CD4-positive, alpha-beta memory T cell (primary cell): ENCODE measurements around the gene ERN1. TPM values are rescaled to one million over a fixed set of nuclear protein-coding genes. Genes with fewer than 3 reads are reported as not detected.

Source experiments
- CTCF ChIA-PET: fragments of 350-600 bp; sonication (Branson Sonifier 250); formaldehyde crosslinking; loops from one replicate; lab custom pipeline; 2021; ENCODE audit warnings: inconsistent platforms; ENCODE audit not compliant: partially characterized antibody; lab: Charles Lee
- POLR2A ChIA-PET: fragments of 350-600 bp; sonication (Branson Sonifier 250); formaldehyde crosslinking; loops from one replicate; lab custom pipeline; 2021; ENCODE audit not compliant: partially characterized antibody; lab: Charles Lee
- DNase-seq, 5 donors: peaks; one replicate each; pipeline versions ENCODE4 v3.0.0 to v3.0.0-alpha.2; 2020 to 2022; ENCODE audit warnings: mixed read lengths in 1 of 5
- H3K27ac ChIP-seq: one replicate; pipeline ENCODE4 v1.7.0; 2013; ENCODE audit warnings: low read depth, low read length
- H3K27me3 ChIP-seq: 2 replicates; pipeline ENCODE4 v1.7.0; 2013; ENCODE audit warnings: mild to moderate bottlenecking, low read length, moderate library complexity; ENCODE audit not compliant: insufficient read depth
- H3K36me3 ChIP-seq: 2 replicates; pipeline ENCODE4 v1.7.0; 2013; ENCODE audit warnings: mild to moderate bottlenecking, low read length, moderate library complexity; ENCODE audit not compliant: insufficient read depth
- H3K4me1 ChIP-seq: 2 replicates; pipeline ENCODE4 v1.7.0; 2013; ENCODE audit warnings: mild to moderate bottlenecking, low read length, moderate library complexity; ENCODE audit not compliant: insufficient read depth
- H3K4me3 ChIP-seq, 2 donors: one replicate each; pipeline ENCODE4 v1.7.0; 2013; ENCODE audit warnings: low read length in 2 of 2, mild to moderate bottlenecking in 1 of 2
- H3K9me3 ChIP-seq, 2 donors: one replicate each; pipeline ENCODE4 v1.7.0; 2013; ENCODE audit warnings: low read length in 2 of 2, control low read depth in 1 of 2; ENCODE audit not compliant: control insufficient read depth in 1 of 2
- H3K27ac Mint-ChIP-seq, 7 donors: one replicate each; pipeline ENCODE4 v1.8.0; 2020 to 2021; ENCODE audit warnings: mixed read lengths in 7 of 7, mild to moderate bottlenecking in 6 of 7, inconsistent platforms in 3 of 7, moderate library complexity in 3 of 7
- H3K27me3 Mint-ChIP-seq, 2 donors: one replicate each; pipeline ENCODE4 v1.8.0; 2020 to 2021; ENCODE audit warnings: mixed read lengths in 2 of 2
- H3K36me3 Mint-ChIP-seq, 2 donors: one replicate each; pipeline ENCODE4 v1.8.0; 2020 to 2021; ENCODE audit warnings: mixed read lengths in 2 of 2, inconsistent platforms in 1 of 2, mild to moderate bottlenecking in 1 of 2
- H3K4me1 Mint-ChIP-seq, 4 donors: one replicate each; pipeline ENCODE4 v1.8.0; 2020 to 2021; ENCODE audit warnings: mixed read lengths in 4 of 4, mild to moderate bottlenecking in 1 of 4
- H3K4me3 Mint-ChIP-seq, 8 donors: one replicate each; pipeline ENCODE4 v1.8.0; 2020 to 2021; ENCODE audit warnings: mixed read lengths in 8 of 8, mild to moderate bottlenecking in 7 of 8, moderate library complexity in 6 of 8, inconsistent platforms in 3 of 8
- H3K9me3 Mint-ChIP-seq, 8 donors: one replicate each; pipeline ENCODE4 v1.8.0; 2020 to 2021; ENCODE audit warnings: mixed read lengths in 8 of 8, mild to moderate bottlenecking in 5 of 8, inconsistent platforms in 3 of 8, moderate library complexity in 1 of 8
- intact Hi-C: fragments of 100-400 bp; cut with micrococcal nuclease; formaldehyde crosslinking; loops from one replicate; pipeline ENCODE4 v1.15.1; 2023
- polyA plus RNA-seq, 2 donors: library from polyadenylated mRNA; unstranded; fragments of 300-500 nt; fragmentation: Illumina TruSeq; gene quantifications; one replicate each; pipeline ENCODE4 v1.2.3, GENCODE V29; 2021
- total RNA-seq, 2 experiments: library from RNA; stranded (reverse); gene quantifications; one replicate each; pipeline ENCODE4 v1.2.3, GENCODE V29; 2021

Gene ERN1
- total and polyA plus RNA-seq, 4 experiments from 2014 or later = 47.9 to 172 (median 144) TPM

GRCh38 chr17:64073771-64074703 is 55.9 kb downstream of the ERN1 start:
- Mint-ChIP-seq H3K9me3 (peaks cover 5 to 21% (median 13%) of the 10 kb centered on the region in 8 donors), H3K27me3 (no peaks in the 10 kb centered on the region), H3K36me3 (peaks cover 81 to 85% of the 10 kb centered on the region in 2 donors), H3K4me3 (no peak overlapping the region), H3K27ac (peak overlapping the region in 5 of 7 donors; percentile 32 to 86 (median 79)), H3K4me1 (peaks cover 10 to 39% (median 25%) of the 10 kb centered on the region in 4 donors)
- ChIA-PET CTCF (interaction anchor here (0.9 to 2.7 kb wide), 8 partner anchors 10 to 155 kb away, joined by 3 to 9 read pairs (median 3); partner anchors contain the start of gene GH1), POLR2A (interaction anchor here (0.6 to 1.9 kb wide), 5 partner anchors 10 to 72 kb away, joined by 3 to 5 read pairs (median 4); no protein-coding TSS in a partner anchor)
- H3K4me1 ChIP-seq = peaks cover 9% of the 10 kb centered on the region
- intact Hi-C loops = no loop called here
- H3K9me3 ChIP-seq = peaks cover 0 to 10% of the 10 kb centered on the region in 2 donors
- H3K4me3 ChIP-seq = no peak overlapping the region
- DNase-seq = no peak
- peaks cover 59% of the 10 kb centered on the region for H3K36me3 ChIP-seq
- no peaks in the 10 kb centered on the region for H3K27me3 ChIP-seq
- H3K27ac ChIP-seq = no peak overlapping the region

DNA sequence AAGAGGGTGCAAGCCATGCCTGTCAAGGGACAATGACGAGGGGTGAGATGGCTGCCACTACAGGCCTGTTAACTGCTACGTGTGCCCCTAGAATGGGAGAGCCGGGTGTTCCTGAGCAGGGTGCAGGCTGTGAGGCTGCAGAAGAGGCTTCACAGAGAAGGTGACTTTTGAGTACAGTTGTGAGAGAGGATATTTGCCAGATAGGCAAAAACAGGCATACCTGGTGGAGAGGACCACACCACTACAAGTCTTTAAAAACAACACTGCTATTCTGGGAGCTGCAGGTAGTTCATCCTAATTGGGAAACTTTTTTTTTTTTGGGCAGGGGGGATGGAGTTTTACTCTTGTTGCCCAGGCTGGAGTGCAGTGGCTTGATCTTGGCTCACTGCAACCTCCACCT is 58.8 kb downstream of the ERN1 start:
- no peaks in the 10 kb centered on the region for H3K27me3 ChIP-seq
- no peak for DNase-seq
- Mint-ChIP-seq H3K9me3 (peaks cover 5 to 30% (median 21%) of the 10 kb centered on the region in 8 donors), H3K27me3 (no peaks in the 10 kb centered on the region), H3K4me3 (peak overlapping the region in 1 of 8 donors; percentile 43), H3K36me3 (peaks cover 83 to 86% of the 10 kb centered on the region in 2 donors), H3K27ac (peak overlapping the region in 4 of 7 donors; percentile 39 to 90 (median 63)), H3K4me1 (peaks cover 15 to 48% (median 31%) of the 10 kb centered on the region in 4 donors)
- intact Hi-C loops = no loop called here
- CTCF ChIA-PET = interaction anchor here (1.2 to 1.5 kb wide), 2 partner anchors 14 to 54 kb away, joined by 3 to 5 read pairs; no protein-coding TSS in a partner anchor
- H3K4me3 ChIP-seq = no peak overlapping the region
- peaks cover 58% of the 10 kb centered on the region for H3K36me3 ChIP-seq
- POLR2A ChIA-PET = interaction anchor here (1.4 to 1.8 kb wide), 2 partner anchors 11 to 20 kb away, joined by 3 to 8 read pairs; no protein-coding TSS in a partner anchor
- H3K4me1 ChIP-seq = peaks cover 32% of the 10 kb centered on the region
- H3K9me3 ChIP-seq = peaks cover 0 to 10% of the 10 kb centered on the region in 2 donors
- no peak overlapping the region for H3K27ac ChIP-seq

GRCh38 chr17:64070213-64070612 is 59.7 kb downstream of the ERN1 start:
- POLR2A ChIA-PET = interaction anchor here (1.4 to 1.8 kb wide), 2 partner anchors 12 to 19 kb away, joined by 3 to 8 read pairs; no protein-coding TSS in a partner anchor
- CTCF ChIA-PET = interaction anchor here (0.6 to 1.5 kb wide), 3 partner anchors 13 to 55 kb away, joined by 3 to 5 read pairs (median 4); no protein-coding TSS in a partner anchor

GRCh38 chr17:64069143-64069542 is 60.8 kb downstream of the ERN1 start:
- peaks cover 25 to 57% (median 38%) of the 10 kb centered on the region in 4 donors for H3K4me1 Mint-ChIP-seq
- peaks cover 5 to 30% (median 21%) of the 10 kb centered on the region in 8 donors for H3K9me3 Mint-ChIP-seq
- peak overlapping the region in 6 of 7 donors; percentile 12 to 97 (median 78) for H3K27ac Mint-ChIP-seq
- CTCF ChIA-PET = interaction anchor here (10.1 kb wide), 1 partner anchor 63 kb away, joined by 153 read pairs; the partner anchor contains the start of gene ERN1
- DNase-seq = no peak
- H3K27me3 Mint-ChIP-seq = no peaks in the 10 kb centered on the region
- Histone ChIP-seq H3K27ac (no peak overlapping the region), H3K9me3 (peaks cover 0 to 10% of the 10 kb centered on the region in 2 donors), H3K27me3 (no peaks in the 10 kb centered on the region), H3K4me1 (peaks cover 46% of the 10 kb centered on the region), H3K4me3 (no peak overlapping the region), H3K36me3 (peaks cover 58% of the 10 kb centered on the region)
- intact Hi-C loops = no loop called here
- POLR2A ChIA-PET = interaction anchor here (1.0 to 3.4 kb wide), 3 partner anchors 8 to 18 kb away, joined by 5 to 12 read pairs (median 9); no protein-coding TSS in a partner anchor
- H3K4me3 Mint-ChIP-seq = no peak overlapping the region
- peaks cover 81 to 91% of the 10 kb centered on the region in 2 donors for H3K36me3 Mint-ChIP-seq

More at GRCh38 chr17:64070213-64070612, 59.7 kb downstream of the ERN1 start:
- Histone ChIP-seq H3K4me3 (no peak overlapping the region), H3K9me3 (peaks cover 0 to 10% of the 10 kb centered on the region in 2 donors), H3K27ac (no peak overlapping the region), H3K4me1 (peaks cover 35% of the 10 kb centered on the region), H3K36me3 (peaks cover 65% of the 10 kb centered on the region), H3K27me3 (no peaks in the 10 kb centered on the region)
- no peak for DNase-seq
- Mint-ChIP-seq H3K4me1 (peaks cover 16 to 48% (median 32%) of the 10 kb centered on the region in 4 donors), H3K27ac (peak overlapping the region in 3 of 7 donors; percentile 25 to 97 (median 54)), H3K36me3 (peaks cover 78 to 89% of the 10 kb centered on the region in 2 donors), H3K9me3 (peaks cover 5 to 30% (median 21%) of the 10 kb centered on the region in 8 donors), H3K4me3 (no peak overlapping the region), H3K27me3 (no peaks in the 10 kb centered on the region)
- intact Hi-C loops = no loop called here

GRCh38 chr17:64067657-64068056 is 62.3 kb downstream of the ERN1 start:
- Histone ChIP-seq H3K27ac (peak overlapping the region; percentile 50), H3K4me1 (peaks cover 61% of the 10 kb centered on the region), H3K4me3 (peak overlapping the region in 1 of 2 donors; percentile 13), H3K36me3 (peaks cover 57% of the 10 kb centered on the region), H3K27me3 (no peaks in the 10 kb centered on the region), H3K9me3 (peaks cover 0 to 10% of the 10 kb centered on the region in 2 donors)
- no peak for DNase-seq
- Mint-ChIP-seq H3K36me3 (peaks cover 86 to 97% of the 10 kb centered on the region in 2 donors), H3K4me1 (peaks cover 32 to 67% (median 49%) of the 10 kb centered on the region in 4 donors), H3K9me3 (peaks cover 5 to 30% (median 21%) of the 10 kb centered on the region in 8 donors), H3K4me3 (peak overlapping the region in 6 of 8 donors; percentile 10 to 91 (median 84)), H3K27me3 (no peaks in the 10 kb centered on the region), H3K27ac (peak overlapping the region; percentile 82 to 97 (median 93))
- intact Hi-C loops = loop anchor here (1.0 kb wide), 3 partner anchors 15 to 63 kb away; partner anchors contain the start of gene ERN1
- ChIA-PET POLR2A (interaction anchor here (1.0 to 3.4 kb wide), 5 partner anchors 14 to 78 kb away, joined by 3 to 12 read pairs (median 7); no protein-coding TSS in a partner anchor), CTCF (interaction anchor here (1.6 to 10.1 kb wide), 2 partner anchors 13 to 65 kb away, joined by 3 to 153 read pairs; partner anchors contain the start of gene ERN1)

GRCh38 chr17:64066716-64067115 is 63.2 kb downstream of the ERN1 start:
- intact Hi-C loops = loop anchor here (1.0 kb wide), 3 partner anchors 15 to 64 kb away; partner anchors contain the start of gene ERN1
- POLR2A ChIA-PET = interaction anchor here (0.8 to 3.4 kb wide), 8 partner anchors 13 to 121 kb away, joined by 3 to 12 read pairs (median 4); partner anchors contain the start of gene ICAM2
- Mint-ChIP-seq H3K36me3 (peaks cover 85 to 94% of the 10 kb centered on the region in 2 donors), H3K4me3 (peak overlapping the region; percentile 73 to 92 (median 88)), H3K4me1 (peaks cover 37 to 77% (median 54%) of the 10 kb centered on the region in 4 donors), H3K9me3 (peaks cover 5 to 30% (median 21%) of the 10 kb centered on the region in 8 donors), H3K27ac (peak overlapping the region; percentile 82 to 97 (median 94)), H3K27me3 (no peaks in the 10 kb centered on the region)
- H3K27ac ChIP-seq = peak overlapping the region; percentile 50
- CTCF ChIA-PET = interaction anchor here (1.0 to 10.1 kb wide), 4 partner anchors 10 to 71 kb away, joined by 3 to 153 read pairs (median 4); partner anchors contain the start of gene ERN1
- peaks cover 55% of the 10 kb centered on the region for H3K36me3 ChIP-seq
- peaks cover 0 to 10% of the 10 kb centered on the region in 2 donors for H3K9me3 ChIP-seq
- H3K4me3 ChIP-seq = peak overlapping the region in 1 of 2 donors; percentile 1
- DNase-seq = peak; percentile 60 to 89 (median 75)
- no peaks in the 10 kb centered on the region for H3K27me3 ChIP-seq
- peaks cover 70% of the 10 kb centered on the region for H3K4me1 ChIP-seq
